NT2/D1 (cell line): ENCODE results near the gene KRTAP10-6.

ENCODE experiments used
- SUZ12 ChIP-seq: IDR thresholded peaks from 2 replicates; pipeline ENCODE4 v1.6.1; 2011; ENCODE audit not compliant: insufficient read length, insufficient read depth; ENCODE audit errors: extremely low read depth
- YY1 ChIP-seq: IDR thresholded peaks from 2 replicates; pipeline ENCODE4 v1.6.1; 2011; ENCODE audit not compliant: insufficient read length, insufficient read depth
- ZNF274 ChIP-seq: IDR thresholded peaks from 2 replicates; pipeline ENCODE4 v1.6.1; 2011; ENCODE audit warnings: mild to moderate bottlenecking, low read depth, low read length

DNA sequence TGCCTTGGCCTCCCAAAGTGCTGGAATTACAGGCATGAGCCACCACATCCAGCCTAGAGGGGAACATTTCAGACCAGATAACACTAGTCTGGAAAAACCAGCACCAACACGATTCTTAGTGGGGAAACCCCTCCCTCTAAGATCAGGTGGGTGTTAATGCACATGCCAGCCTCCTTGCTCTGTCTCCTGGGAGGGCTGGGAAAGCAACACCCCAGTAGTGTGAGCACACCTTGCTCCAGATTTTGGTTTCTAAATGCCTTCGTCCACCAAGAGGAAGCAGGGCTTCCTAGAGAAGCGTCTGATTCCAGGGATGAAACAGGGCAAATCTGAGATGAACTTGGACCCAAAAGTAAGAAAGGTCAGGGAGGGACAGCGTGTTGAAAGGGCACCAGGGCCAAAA, 21.0 kb downstream of the KRTAP10-6 start:
- TF ChIP-seq ZNF274 (no peak), SUZ12 (no peak), YY1 (no peak)
